ENCODE results near the gene F2RL2.

GRCh38 chr5:76585783-76586217 is 37.4 kb downstream of the F2RL2 start:
- TF ChIP-seq CTCF (IDR thresholded peaks at IDR 0.05) = no peak
- no peak for TF ChIP-seq POLR2A (IDR thresholded peaks at IDR 0.05)
